HEK293T (cell line): ENCODE results near the gene MAPK13.

ENCODE experiments used
- CTCF ChIA-PET: fragments of 350-600 bp; formaldehyde crosslinking; extraction: SDS; loops from one replicate; lab custom pipeline; 2021; ENCODE audit warnings: antibody characterized with exemption, inconsistent platforms; lab: Yijun Ruan, JAX
- POLR2A ChIA-PET: fragments of 350-600 bp; formaldehyde crosslinking; extraction: SDS; loops from one replicate; lab custom pipeline; 2020; ENCODE audit warnings: antibody characterized with exemption, inconsistent platforms; lab: Yijun Ruan, JAX
- DNase-seq: peaks from one replicate; pipeline ENCODE4 v3.0.0; 2012; ENCODE audit warnings: mixed read lengths; ENCODE audit errors: extremely low spot score
- ARNT ChIP-seq: fragments of 450-650 bp; IDR thresholded peaks from 2 replicates; pipeline ENCODE4 v1.6.1; 2017; ENCODE audit warnings: mild to moderate bottlenecking
- BHLHE40 ChIP-seq: fragments of 450-650 bp; IDR thresholded peaks from 2 replicates; pipeline ENCODE4 v1.6.1; 2016; ENCODE audit warnings: mild to moderate bottlenecking, moderate library complexity, borderline replicate concordance
- CTBP1 ChIP-seq: fragments of 450-650 bp; IDR thresholded peaks from 2 replicates; pipeline ENCODE4 v1.6.1; 2016; ENCODE audit warnings: borderline replicate concordance
- ELF4 ChIP-seq: fragments of 450-650 bp; IDR thresholded peaks from 2 replicates; pipeline ENCODE4 v1.6.1; 2017; ENCODE audit warnings: antibody characterized with exemption
- FOXA1 ChIP-seq: fragments of 450-650 bp; IDR thresholded peaks from 2 replicates; pipeline ENCODE4 v1.6.1; 2016; ENCODE audit warnings: mild to moderate bottlenecking
- FOXK2 ChIP-seq: fragments of 450-650 bp; IDR thresholded peaks from 2 replicates; pipeline ENCODE4 v1.6.1; 2016; ENCODE audit warnings: mild to moderate bottlenecking
- FOXM1 ChIP-seq: fragments of 450-650 bp; IDR thresholded peaks from 2 replicates; pipeline ENCODE4 v1.6.1; 2017; ENCODE audit warnings: mild to moderate bottlenecking, borderline replicate concordance
- HDGF ChIP-seq: fragments of 450-650 bp; IDR thresholded peaks from 2 replicates; pipeline ENCODE4 v1.6.1; 2017; ENCODE audit warnings: antibody characterized with exemption, borderline replicate concordance
- L3MBTL2 ChIP-seq: fragments of 450-650 bp; conservative IDR thresholded peaks from 2 replicates; pipeline ENCODE4 v1.6.1; 2016; ENCODE audit warnings: mild to moderate bottlenecking
- LEF1 ChIP-seq: fragments of 450-650 bp; IDR thresholded peaks from 2 replicates; pipeline ENCODE4 v1.6.1; 2017; ENCODE audit warnings: mild to moderate bottlenecking, borderline replicate concordance
- NFRKB ChIP-seq: fragments of 450-650 bp; IDR thresholded peaks from 2 replicates; pipeline ENCODE4 v1.6.1; 2016; ENCODE audit warnings: mild to moderate bottlenecking, moderate library complexity
- SP1 ChIP-seq: fragments of 450-650 bp; IDR thresholded peaks from 2 replicates; pipeline ENCODE4 v1.6.1; 2017
- SUZ12 ChIP-seq: fragments of 450-650 bp; IDR thresholded peaks from 2 replicates; pipeline ENCODE4 v1.6.1; 2016; ENCODE audit warnings: mild to moderate bottlenecking
- TARDBP ChIP-seq: fragments of 450-650 bp; IDR thresholded peaks from 2 replicates; pipeline ENCODE4 v1.6.1; 2016
- ZNF384 ChIP-seq: fragments of 450-650 bp; IDR thresholded peaks from 2 replicates; pipeline ENCODE4 v1.6.1; 2016
- TF ChIP-seq, protein P1 (sequence below): fragments of 450-650 bp; IDR thresholded peaks from 2 replicates; pipeline ENCODE4 v1.6.1; 2016

Gene MAPK13

DNA sequence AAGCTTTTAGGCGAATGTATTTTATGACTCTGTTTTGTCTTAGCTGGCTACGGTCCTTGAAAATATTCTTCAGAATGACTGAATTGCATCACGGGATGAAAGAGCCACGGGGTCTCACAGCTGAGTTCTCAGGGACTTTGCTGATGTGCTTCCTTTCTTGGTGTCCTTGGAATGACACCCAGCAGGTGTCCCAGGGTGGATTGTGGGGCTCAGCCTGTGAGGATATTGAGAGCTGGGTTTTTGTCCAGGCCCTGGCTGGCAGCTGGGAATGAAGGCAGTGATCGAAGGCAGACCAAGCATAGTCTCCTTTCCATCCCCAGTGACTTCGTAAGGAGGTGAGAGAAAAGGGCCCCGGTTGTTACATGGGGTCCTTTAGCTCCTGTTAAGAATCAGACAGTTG, 18.8 kb upstream of the MAPK13 start:
- POLR2A ChIA-PET = no interaction called here
- DNase-seq = no peak
- CTCF ChIA-PET = interaction anchor here (0.6 to 0.9 kb wide), 2 partner anchors 12 to 81 kb away, joined by 3 read pairs; no protein-coding TSS in a partner anchor
- TF ChIP-seq ELF4 (no peak), SP1 (no peak), ZNF384 (no peak), ARNT (no peak)
- TF ChIP-seq, protein P1, sequence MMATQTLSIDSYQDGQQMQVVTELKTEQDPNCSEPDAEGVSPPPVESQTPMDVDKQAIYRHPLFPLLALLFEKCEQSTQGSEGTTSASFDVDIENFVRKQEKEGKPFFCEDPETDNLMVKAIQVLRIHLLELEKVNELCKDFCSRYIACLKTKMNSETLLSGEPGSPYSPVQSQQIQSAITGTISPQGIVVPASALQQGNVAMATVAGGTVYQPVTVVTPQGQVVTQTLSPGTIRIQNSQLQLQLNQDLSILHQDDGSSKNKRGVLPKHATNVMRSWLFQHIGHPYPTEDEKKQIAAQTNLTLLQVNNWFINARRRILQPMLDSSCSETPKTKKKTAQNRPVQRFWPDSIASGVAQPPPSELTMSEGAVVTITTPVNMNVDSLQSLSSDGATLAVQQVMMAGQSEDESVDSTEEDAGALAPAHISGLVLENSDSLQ = no peak

DNA sequence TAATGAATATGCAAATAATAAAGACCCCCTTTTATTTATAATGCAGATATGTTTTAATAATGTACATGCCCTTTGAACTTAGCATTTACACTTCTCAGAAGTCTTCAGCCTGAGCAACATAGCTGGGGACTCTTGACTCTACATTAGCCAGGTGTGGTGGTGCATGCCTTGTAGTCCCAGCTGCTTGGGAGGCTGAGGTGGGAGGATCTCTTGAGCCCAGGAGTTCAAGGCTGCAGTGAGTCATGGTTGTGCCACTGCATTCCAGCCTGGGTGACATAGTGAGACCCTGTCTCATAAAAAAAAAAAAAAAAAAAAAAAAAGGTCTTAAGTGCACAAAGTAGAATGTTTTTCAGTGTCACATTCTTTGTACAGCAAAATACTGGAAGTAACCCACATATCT, 17.3 kb upstream of the MAPK13 start:
- ChIA-PET CTCF (interaction anchor here (0.5 to 0.8 kb wide), 2 partner anchors 18 to 167 kb away, joined by 3 to 4 read pairs; no protein-coding TSS in a partner anchor), POLR2A (interaction anchor here (0.6 kb wide), 1 partner anchor 24 kb away, joined by 3 read pairs; no protein-coding TSS in a partner anchor)
- DNase-seq = no peak
- TF ChIP-seq CTBP1 (no peak), FOXM1 (no peak), SUZ12 (no peak), ZNF384 (no peak), ARNT (no peak), HDGF (no peak)

DNA sequence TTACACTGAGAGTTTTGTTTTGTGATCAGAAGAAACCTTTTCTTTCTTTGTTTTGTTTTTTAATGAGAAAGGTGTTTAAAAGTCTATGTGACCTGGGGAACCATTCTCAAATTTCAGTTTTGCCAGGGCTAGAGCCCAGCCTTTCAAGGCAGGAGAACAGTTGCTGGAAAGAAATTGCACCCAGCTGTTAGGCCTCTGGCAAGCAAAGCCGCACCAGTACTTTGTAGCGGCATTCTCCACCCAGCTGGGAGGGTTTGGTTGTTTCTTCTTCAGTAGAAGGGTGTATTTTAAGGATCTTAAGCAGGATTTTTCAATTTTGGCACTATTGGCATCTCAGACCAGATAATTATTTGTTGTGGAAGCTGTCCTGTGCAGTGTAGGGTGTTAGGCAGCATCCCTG, 16.6 kb upstream of the MAPK13 start:
- DNase-seq = no peak
- TF ChIP-seq ZNF384 = no peak
- no peak for TF ChIP-seq ARNT
- TF ChIP-seq BHLHE40 = no peak
- no peak for TF ChIP-seq FOXA1
- no peak for TF ChIP-seq FOXM1
- CTCF ChIA-PET = no interaction called here
- POLR2A ChIA-PET = no interaction called here

DNA sequence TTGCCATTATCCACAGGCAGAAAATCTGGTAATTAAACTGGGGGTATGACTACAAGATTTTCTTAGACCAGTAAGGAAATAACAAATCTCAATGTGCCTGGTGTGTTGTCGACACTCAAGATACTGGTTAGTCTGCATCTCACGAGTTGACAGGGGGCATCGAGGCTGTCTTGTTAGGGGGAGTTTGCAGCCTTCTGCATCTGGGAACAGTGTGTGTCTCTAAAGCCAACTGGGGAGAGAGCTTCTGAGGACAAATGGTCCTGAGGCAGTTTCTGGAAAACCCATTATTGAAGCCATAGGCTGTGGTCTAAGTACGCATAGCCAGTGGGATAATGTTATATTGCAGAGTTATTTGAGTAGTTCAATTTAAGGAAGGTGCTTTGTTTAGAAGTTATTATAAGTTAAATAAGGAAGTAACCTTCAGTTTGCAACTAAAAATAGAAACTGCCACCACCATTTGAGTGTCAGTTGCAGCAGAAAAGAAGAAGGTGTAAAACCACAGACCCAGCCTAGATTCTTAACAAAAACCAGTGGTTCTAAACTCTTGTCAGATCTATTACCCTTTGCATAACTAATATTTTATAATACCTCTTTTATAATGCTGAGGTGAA, 15.4 kb upstream of the MAPK13 start:
- POLR2A ChIA-PET = no interaction called here

DNA sequence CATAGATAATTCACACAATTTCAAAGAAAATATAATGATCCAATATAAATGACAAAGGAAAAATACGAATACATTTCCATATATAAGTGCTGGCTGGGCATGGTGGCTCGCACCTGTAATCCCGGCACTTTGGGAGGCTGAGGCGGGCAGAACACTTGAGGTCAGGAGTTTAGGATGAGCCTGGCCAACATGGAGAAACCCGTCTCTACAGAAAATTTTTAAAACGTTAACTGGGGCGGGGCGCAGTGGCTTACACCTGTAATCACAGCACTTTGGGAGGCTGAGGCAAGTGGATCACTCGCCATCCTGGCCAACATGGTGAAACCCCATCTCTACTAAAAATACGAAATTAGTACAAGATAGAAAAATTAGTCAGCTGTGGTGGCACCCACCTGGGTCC, 14.9 kb upstream of the MAPK13 start:
- POLR2A ChIA-PET = no interaction called here
- TF ChIP-seq FOXM1 = no peak
- TF ChIP-seq SP1 = no peak
- no peak for TF ChIP-seq LEF1
- CTCF ChIA-PET = interaction anchor here (0.7 kb wide), 1 partner anchor 19 kb away, joined by 4 read pairs; no protein-coding TSS in a partner anchor
- DNase-seq = no peak

More for the DNA sequence above, 15.4 kb upstream of the MAPK13 start:
- CTCF ChIA-PET = no interaction called here
- DNase-seq = no peak
- TF ChIP-seq ELF4 (no peak), FOXM1 (no peak), BHLHE40 (no peak), FOXK2 (no peak), TARDBP (no peak), L3MBTL2 (no peak), SUZ12 (no peak), ARNT (no peak), SP1 (no peak), FOXA1 (no peak), NFRKB (no peak), CTBP1 (no peak), HDGF (no peak), ZNF384 (no peak), LEF1 (no peak)
- TF ChIP-seq, protein P1 = no peak

DNA sequence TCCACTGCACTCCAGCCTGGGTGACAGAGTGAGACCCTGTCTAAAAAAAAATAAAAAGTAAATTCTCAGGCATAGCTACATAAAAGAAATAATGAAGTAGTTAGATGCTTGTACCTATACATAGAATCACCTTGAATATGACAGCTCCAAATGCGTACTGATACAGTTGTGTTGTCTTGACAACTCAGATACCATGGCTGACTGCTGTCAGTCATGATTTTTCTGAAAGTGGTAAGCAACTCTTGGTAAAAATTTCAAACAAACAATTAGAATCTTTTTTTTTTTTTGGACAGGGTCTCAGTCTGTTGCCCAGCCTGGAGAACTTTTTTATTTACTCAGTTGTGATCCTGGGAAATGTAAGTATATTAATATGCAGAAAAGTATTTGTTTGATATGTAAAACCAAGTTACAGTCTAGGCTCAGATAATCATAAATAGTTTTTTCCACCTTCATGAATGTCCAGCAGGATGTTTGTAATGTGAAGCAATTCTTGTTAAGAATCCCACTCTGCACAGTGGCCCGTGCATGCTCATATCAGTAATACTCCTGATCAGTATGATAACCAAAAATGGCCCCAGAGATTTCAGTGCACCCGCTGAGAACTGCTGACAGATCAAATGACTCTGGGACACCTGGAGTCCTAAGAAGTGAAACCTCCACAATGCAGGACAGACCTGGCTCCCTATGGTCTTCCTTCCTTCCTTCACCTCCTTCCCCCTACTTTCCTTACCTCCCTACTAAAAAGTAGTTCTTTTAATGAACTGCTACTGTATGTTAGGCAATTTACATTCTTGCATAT, 14.0 kb upstream of the MAPK13 start:
- TF ChIP-seq LEF1 (no peak), ZNF384 (no peak), TARDBP (no peak), BHLHE40 (no peak), HDGF (no peak), FOXM1 (no peak), SP1 (no peak), FOXA1 (no peak), CTBP1 (no peak), L3MBTL2 (no peak), SUZ12 (no peak), FOXK2 (no peak), NFRKB (no peak), ELF4 (no peak), ARNT (no peak)
- TF ChIP-seq, protein P1 = no peak
- no peak for DNase-seq
- ChIA-PET CTCF (interaction anchor here (0.7 kb wide), 1 partner anchor 20 kb away, joined by 4 read pairs; no protein-coding TSS in a partner anchor), POLR2A (no interaction called here)
